ENCODE results near the gene APOD. TPM values are rescaled to one million over a fixed set of nuclear protein-coding genes. Genes with fewer than 3 reads are reported as not detected.
"Not testable (repeated sequence)": the region's sequence is repeated elsewhere in the genome, so short reads cannot be mapped to it uniquely, and the experiment has no call there.

The APOD gene
- total and polyA plus RNA-seq, 10 of the 15 experiments (the other 5 are each of a cell fraction or from before 2014, with no cell fraction given) = 0.06 to 0.77 (median 0.47) TPM; not detected in 3

DNA sequence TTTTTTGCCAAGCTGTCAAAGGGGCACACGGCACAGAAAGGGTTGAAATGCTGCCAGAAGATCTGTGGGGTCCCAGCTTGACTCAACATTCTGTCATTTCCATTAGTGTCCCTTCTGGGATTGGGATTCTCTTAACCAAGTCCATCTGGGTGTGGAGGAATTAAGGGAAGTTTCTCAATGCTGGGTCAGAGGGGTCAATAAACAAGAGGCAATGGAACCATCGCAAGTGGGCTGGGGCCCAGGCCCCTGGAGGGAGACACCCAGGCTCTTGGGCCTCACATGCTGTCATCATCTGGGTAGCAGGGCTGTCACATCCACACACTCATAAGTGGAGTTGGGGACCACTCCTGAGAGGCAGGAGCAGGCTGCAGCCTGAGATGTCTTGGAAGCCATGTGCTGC lies 8.1 kb upstream of the APOD start (continued):
- TF ChIP-seq, protein P1, sequence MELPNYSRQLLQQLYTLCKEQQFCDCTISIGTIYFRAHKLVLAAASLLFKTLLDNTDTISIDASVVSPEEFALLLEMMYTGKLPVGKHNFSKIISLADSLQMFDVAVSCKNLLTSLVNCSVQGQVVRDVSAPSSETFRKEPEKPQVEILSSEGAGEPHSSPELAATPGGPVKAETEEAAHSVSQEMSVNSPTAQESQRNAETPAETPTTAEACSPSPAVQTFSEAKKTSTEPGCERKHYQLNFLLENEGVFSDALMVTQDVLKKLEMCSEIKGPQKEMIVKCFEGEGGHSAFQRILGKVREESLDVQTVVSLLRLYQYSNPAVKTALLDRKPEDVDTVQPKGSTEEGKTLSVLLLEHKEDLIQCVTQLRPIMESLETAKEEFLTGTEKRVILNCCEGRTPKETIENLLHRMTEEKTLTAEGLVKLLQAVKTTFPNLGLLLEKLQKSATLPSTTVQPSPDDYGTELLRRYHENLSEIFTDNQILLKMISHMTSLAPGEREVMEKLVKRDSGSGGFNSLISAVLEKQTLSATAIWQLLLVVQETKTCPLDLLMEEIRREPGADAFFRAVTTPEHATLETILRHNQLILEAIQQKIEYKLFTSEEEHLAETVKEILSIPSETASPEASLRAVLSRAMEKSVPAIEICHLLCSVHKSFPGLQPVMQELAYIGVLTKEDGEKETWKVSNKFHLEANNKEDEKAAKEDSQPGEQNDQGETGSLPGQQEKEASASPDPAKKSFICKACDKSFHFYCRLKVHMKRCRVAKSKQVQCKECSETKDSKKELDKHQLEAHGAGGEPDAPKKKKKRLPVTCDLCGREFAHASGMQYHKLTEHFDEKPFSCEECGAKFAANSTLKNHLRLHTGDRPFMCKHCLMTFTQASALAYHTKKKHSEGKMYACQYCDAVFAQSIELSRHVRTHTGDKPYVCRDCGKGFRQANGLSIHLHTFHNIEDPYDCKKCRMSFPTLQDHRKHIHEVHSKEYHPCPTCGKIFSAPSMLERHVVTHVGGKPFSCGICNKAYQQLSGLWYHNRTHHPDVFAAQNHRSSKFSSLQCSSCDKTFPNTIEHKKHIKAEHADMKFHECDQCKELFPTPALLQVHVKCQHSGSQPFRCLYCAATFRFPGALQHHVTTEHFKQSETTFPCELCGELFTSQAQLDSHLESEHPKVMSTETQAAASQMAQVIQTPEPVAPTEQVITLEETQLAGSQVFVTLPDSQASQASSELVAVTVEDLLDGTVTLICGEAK (IDR thresholded peaks at IDR 0.05; ENCODE audit: borderline replicate concordance) = no peak
- no peak for TF ChIP-seq MTA3 (IDR thresholded peaks at IDR 0.05; ENCODE audit: borderline replicate concordance, low read length)
- TF ChIP-seq ZBED1 (IDR thresholded peaks at IDR 0.05; ENCODE audit: borderline replicate concordance) = no peak

GRCh38 chr3:195591220-195591619 lies 7.5 kb upstream of the APOD start:
- no peak overlapping the region for H3K9ac ChIP-seq (ENCODE audit: control insufficient read depth, insufficient read depth, low read length)
- intact Hi-C loops (cut with micrococcal nuclease; ENCODE audit: unreplicated experiment) = no loop called here
- H3K27ac ChIP-seq (ENCODE audit: control insufficient read depth, insufficient read depth) = no peak overlapping the region
- no peak overlapping the region for H3K4me2 ChIP-seq (ENCODE audit: control insufficient read depth, insufficient read depth)
- H3K36me3 ChIP-seq (ENCODE audit: control insufficient read depth in 2 of 2, insufficient read depth in 2 of 2, low read length in 1 of 2) = no peaks in the 10 kb centered on the region
- H2AFZ ChIP-seq (ENCODE audit: control insufficient read depth, low read depth, low read length) = no peak overlapping the region
- ChIA-PET CTCF (no interaction called here), SMC1A (ENCODE audit: uncharacterized antibody, unreplicated experiment) (no interaction called here), RAD21 (ENCODE audit: unreplicated experiment) (no interaction called here), POLR2A (no interaction called here)
- in situ Hi-C loops (cut with MboI) = no loop called here
- ATAC-seq = no peak
- no peak for DNase-seq (ENCODE audit: low read depth, low spot score)
- no peak overlapping the region for H3K4me3 ChIP-seq
- H3K4me1 ChIP-seq (ENCODE audit: control insufficient read depth, insufficient read depth, low read length) = no peaks in the 10 kb centered on the region; the same call in 1 of the 2 replicates
- no TSS peak for BruUV-seq (replicated peaks)
- FAIRE-seq = no peak
- no peaks in the 10 kb centered on the region for H3K79me2 ChIP-seq (ENCODE audit: control insufficient read depth, insufficient read depth, low read length)
- 63% methylated on average over 6 of the region's 6 CpGs for WGBS (ENCODE audit: insufficient coverage, insufficient replicate concordance, low lambda C conversion rate, missing lambda C conversion rate)
- H3K9me3 ChIP-seq (replicated peaks; ENCODE audit: control insufficient read depth, insufficient read depth, low read length) = peaks cover 4% of the 10 kb centered on the region; the same call in 1 of the 3 replicates
- no peaks in the 10 kb centered on the region for H4K20me1 ChIP-seq (ENCODE audit: control insufficient read depth, insufficient read depth)
- TF ChIP-seq CBX5 (IDR thresholded peaks at IDR 0.05; ENCODE audit: low read depth) (no peak), IKZF1 (conservative IDR thresholded peaks at IDR 0.05) (no peak)
- H3K27me3 ChIP-seq (replicated peaks in 1 of 2; ENCODE audit: control insufficient read depth in 2 of 2, insufficient read depth in 2 of 2, low read length in 1 of 2) = no peaks in the 10 kb centered on the region

DNA sequence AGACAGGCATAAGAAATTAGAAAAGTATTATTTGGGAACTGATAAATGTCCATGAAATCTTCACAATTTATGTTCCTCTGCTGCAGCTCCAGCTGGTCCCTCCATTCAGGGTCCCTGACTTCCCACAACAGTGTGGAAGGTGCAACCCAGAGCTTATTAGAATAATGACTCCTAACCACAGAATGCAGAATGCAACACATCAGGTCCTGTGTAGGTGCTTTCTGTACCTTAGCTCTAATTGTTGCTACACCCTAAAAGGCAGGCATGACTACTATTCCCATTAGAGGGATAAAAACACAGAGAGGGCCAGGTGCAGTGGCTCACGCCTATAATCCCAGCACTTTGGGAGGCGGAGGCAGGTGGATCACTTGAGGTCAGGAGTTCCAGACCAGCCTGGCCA lies 6.6 kb upstream of the APOD start:
- SMC1A ChIA-PET (ENCODE audit: uncharacterized antibody, unreplicated experiment); H3K79me2 ChIP-seq (ENCODE audit: control insufficient read depth, insufficient read depth, low read length); H3K4me3 ChIP-seq; intact Hi-C loops (cut with micrococcal nuclease; ENCODE audit: unreplicated experiment); BruUV-seq (replicated peaks); H3K27me3 ChIP-seq (replicated peaks in 1 of 2; ENCODE audit: control insufficient read depth in 2 of 2, insufficient read depth in 2 of 2, low read length in 1 of 2); in situ Hi-C loops (cut with MboI); H4K20me1 ChIP-seq (ENCODE audit: control insufficient read depth, insufficient read depth); H3K27ac ChIP-seq (ENCODE audit: control insufficient read depth, insufficient read depth); H3K9ac ChIP-seq (ENCODE audit: control insufficient read depth, insufficient read depth, low read length); ATAC-seq; POLR2A ChIA-PET; H3K4me1 ChIP-seq (ENCODE audit: control insufficient read depth, insufficient read depth, low read length); H3K36me3 ChIP-seq (ENCODE audit: control insufficient read depth in 2 of 2, insufficient read depth in 2 of 2, low read length in 1 of 2); DNase-seq (ENCODE audit: low read depth, low spot score); FAIRE-seq; CTCF ChIA-PET; H3K9me3 ChIP-seq (replicated peaks; ENCODE audit: control insufficient read depth, insufficient read depth, low read length); H2AFZ ChIP-seq (ENCODE audit: control insufficient read depth, low read depth, low read length); RAD21 ChIA-PET (ENCODE audit: unreplicated experiment); H3K4me2 ChIP-seq (ENCODE audit: control insufficient read depth, insufficient read depth): not testable (repeated sequence)
- WGBS (ENCODE audit: insufficient coverage, insufficient replicate concordance, low lambda C conversion rate, missing lambda C conversion rate) = 39% methylated on average over 2 of the region's 2 CpGs

DNA sequence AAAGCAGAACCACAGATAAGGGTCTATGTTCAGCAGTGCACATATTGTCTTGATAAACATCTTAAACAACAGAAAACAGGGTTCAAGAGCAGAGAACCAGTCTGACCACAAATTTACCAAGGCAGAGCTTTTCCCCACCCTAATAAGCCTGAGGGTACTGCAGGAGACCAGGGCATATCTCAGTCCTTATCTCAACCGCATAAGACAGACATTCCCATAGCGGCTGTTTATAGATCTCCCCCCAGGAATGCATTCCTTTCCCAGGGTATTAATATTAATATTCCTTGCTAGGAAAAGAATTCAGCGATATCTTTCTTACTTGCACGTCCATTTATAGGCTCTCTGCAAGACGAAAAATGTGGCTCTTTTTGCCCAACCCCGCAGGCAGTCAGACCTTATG lies 6.1 kb upstream of the APOD start:
- H3K9me3 ChIP-seq (replicated peaks; ENCODE audit: control insufficient read depth, insufficient read depth, low read length); POLR2A ChIA-PET; SMC1A ChIA-PET (ENCODE audit: uncharacterized antibody, unreplicated experiment); H3K4me2 ChIP-seq (ENCODE audit: control insufficient read depth, insufficient read depth); H3K4me1 ChIP-seq (ENCODE audit: control insufficient read depth, insufficient read depth, low read length); ATAC-seq; H3K4me3 ChIP-seq; CTCF ChIA-PET; DNase-seq (ENCODE audit: low read depth, low spot score); H2AFZ ChIP-seq (ENCODE audit: control insufficient read depth, low read depth, low read length); H3K36me3 ChIP-seq (ENCODE audit: control insufficient read depth in 2 of 2, insufficient read depth in 2 of 2, low read length in 1 of 2); FAIRE-seq; in situ Hi-C loops (cut with MboI); RAD21 ChIA-PET (ENCODE audit: unreplicated experiment); H3K9ac ChIP-seq (ENCODE audit: control insufficient read depth, insufficient read depth, low read length); H3K79me2 ChIP-seq (ENCODE audit: control insufficient read depth, insufficient read depth, low read length); H4K20me1 ChIP-seq (ENCODE audit: control insufficient read depth, insufficient read depth); BruUV-seq (replicated peaks); H3K27ac ChIP-seq (ENCODE audit: control insufficient read depth, insufficient read depth); intact Hi-C loops (cut with micrococcal nuclease; ENCODE audit: unreplicated experiment); H3K27me3 ChIP-seq (replicated peaks in 1 of 2; ENCODE audit: control insufficient read depth in 2 of 2, insufficient read depth in 2 of 2, low read length in 1 of 2): not testable (repeated sequence)
- 84% methylated on average over 6 of the region's 6 CpGs for WGBS (ENCODE audit: insufficient coverage, insufficient replicate concordance, low lambda C conversion rate, missing lambda C conversion rate)

Measured in GM12878 (cell line).